Measurements from ENCODE around the gene CABLES1. TPM values are rescaled to one million over a fixed set of nuclear protein-coding genes. Genes with fewer than 3 reads are reported as not detected.
"Not testable (repeated sequence)": the region's sequence is repeated elsewhere in the genome, so short reads cannot be mapped to it uniquely, and the experiment has no call there.

CABLES1 gene
- total RNA-seq (10 to 100 TPM in 1 of 2 donors, 1 to 10 TPM in 1; 9.9 to 25.7 TPM), polyA plus RNA-seq (10 to 100 TPM; 10.4 to 12.4 TPM)
- long read RNA-seq, donor 1, full-length matches to known transcripts, result 6 of 11 reads
- long read RNA-seq, donor 1, partial matches to known transcripts, result 0 of 11 reads
- long read RNA-seq, donor 1, other reads (novel, unspliced or antisense), result 5 of 11 reads
- long read RNA-seq, donor 2, full-length matches to known transcripts, result 17 of 29 reads
- long read RNA-seq, donor 2, partial matches to known transcripts, result 1 of 29 reads
- long read RNA-seq, donor 2, other reads (novel, unspliced or antisense), result 11 of 29 reads

- Histone ChIP-seq H3K9me3 (ENCODE audit: control insufficient read depth, low read length) (no peaks in the 10 kb centered on the region), H3K4me3 (ENCODE audit: low read length in 2 of 2) (peak within 1 kb of the TSS; percentile 65 to 71), H3K4me1 (ENCODE audit: control insufficient read depth in 1 of 2, insufficient read depth in 2 of 2, low read length in 2 of 2) (peaks cover 0 to 3% of the 10 kb centered on the region in 2 donors), H3K27me3 (ENCODE audit: control insufficient read depth in 1 of 2, insufficient read depth in 2 of 2, low read length in 1 of 2) (no peaks in the 10 kb centered on the region), H3K27ac (ENCODE audit: low read depth in 1 of 2, low read length in 2 of 2) (peak within 1 kb of the TSS; percentile 38 to 71), H3K36me3 (ENCODE audit: control insufficient read depth in 1 of 2, insufficient read depth in 2 of 2, low read length in 1 of 2) (no peaks in the 10 kb centered on the region)
- DNase-seq (peak; percentile 80 to 87), ATAC-seq (ENCODE audit: low FRiP score) (peak; percentile 45)
- WGBS, 2 donors, result 7 to 9% methylated on average over 59 to 67 of the region's 67 CpGs
- intact Hi-C loops (cut with DNase I), result loop anchor here (2.0 to 5.0 kb wide), 6 partner anchors 97 to 277 kb away; no protein-coding TSS in a partner anchor
Measured at GRCh38 chr18:23134780-23135549, at the start of gene CABLES1. TSS of gene CABLES1 (plus strand) at chr18:23135485. CDS start at chr18:23135763, 278 bp downstream.

DNA sequence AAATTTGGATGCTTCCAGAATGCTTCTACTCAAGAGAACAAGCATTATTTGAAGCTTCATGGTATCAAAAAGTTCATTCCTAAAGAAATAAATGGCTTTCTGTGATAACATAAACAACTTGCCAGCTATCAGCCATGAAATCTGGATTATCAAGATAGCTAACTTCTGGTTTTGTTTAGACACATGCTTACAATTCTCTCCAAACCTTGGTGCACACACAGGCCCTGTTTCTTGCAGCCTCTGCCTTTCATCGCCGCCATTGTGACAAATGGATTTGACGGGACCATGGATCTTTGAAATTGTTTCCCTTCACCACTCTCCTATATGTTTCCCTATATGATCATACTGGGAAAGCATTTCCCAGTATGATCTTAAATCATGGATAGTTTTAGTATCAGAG lies 47.9 kb upstream of the CABLES1 start:
- DNase-seq, result no peak
- no peak overlapping the region for H3K4me3 ChIP-seq (ENCODE audit: low read length in 2 of 2)
- WGBS, 2 donors, result 65% methylated on average over 3 of the region's 3 CpGs
- no peak overlapping the region for H3K27ac ChIP-seq (ENCODE audit: low read depth in 1 of 2, low read length in 2 of 2)
- no peaks in the 10 kb centered on the region for H3K9me3 ChIP-seq (ENCODE audit: control insufficient read depth, low read length)
- H3K4me1 ChIP-seq (ENCODE audit: control insufficient read depth in 1 of 2, insufficient read depth in 2 of 2, low read length in 2 of 2), result no peaks in the 10 kb centered on the region
- no peaks in the 10 kb centered on the region for H3K27me3 ChIP-seq (ENCODE audit: control insufficient read depth in 1 of 2, insufficient read depth in 2 of 2, low read length in 1 of 2)
- no peak for ATAC-seq (ENCODE audit: low FRiP score)
- intact Hi-C loops (cut with DNase I), result no loop called here
- no peaks in the 10 kb centered on the region for H3K36me3 ChIP-seq (ENCODE audit: control insufficient read depth in 1 of 2, insufficient read depth in 2 of 2, low read length in 1 of 2)

DNA sequence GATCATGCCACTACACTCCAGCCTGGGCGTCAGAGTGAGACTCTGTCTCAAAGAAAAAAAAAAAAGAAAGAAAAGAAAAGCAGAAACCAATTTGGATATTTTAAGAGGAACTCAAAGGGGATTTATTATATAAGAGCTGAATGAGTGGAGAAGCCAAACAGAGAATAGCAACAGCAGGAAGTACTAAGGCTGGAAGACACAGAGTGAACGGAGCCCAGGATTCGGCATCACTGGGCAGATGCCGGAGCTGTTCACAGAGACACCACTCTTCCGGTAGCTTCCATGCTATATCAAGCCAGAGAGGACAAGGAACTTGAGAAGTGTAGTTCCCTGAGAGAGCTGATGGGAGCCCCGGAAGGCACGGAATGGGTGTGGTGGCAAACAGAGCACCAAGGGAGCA lies 47.0 kb upstream of the CABLES1 start:
- WGBS, 2 donors, result 84 to 86% methylated on average over 7 of the region's 7 CpGs
- no peaks in the 10 kb centered on the region for H3K36me3 ChIP-seq (ENCODE audit: control insufficient read depth in 1 of 2, insufficient read depth in 2 of 2, low read length in 1 of 2)
- H3K4me1 ChIP-seq (ENCODE audit: control insufficient read depth in 1 of 2, insufficient read depth in 2 of 2, low read length in 2 of 2), result no peaks in the 10 kb centered on the region
- intact Hi-C loops (cut with DNase I), result no loop called here
- DNase-seq, result no peak
- no peaks in the 10 kb centered on the region for H3K9me3 ChIP-seq (ENCODE audit: control insufficient read depth, low read length)
- H3K27ac ChIP-seq (ENCODE audit: low read depth in 1 of 2, low read length in 2 of 2), result no peak overlapping the region
- no peak overlapping the region for H3K4me3 ChIP-seq (ENCODE audit: low read length in 2 of 2)
- no peaks in the 10 kb centered on the region for H3K27me3 ChIP-seq (ENCODE audit: control insufficient read depth in 1 of 2, insufficient read depth in 2 of 2, low read length in 1 of 2)
- no peak for ATAC-seq (ENCODE audit: low FRiP score)

- DNase-seq; H3K27ac ChIP-seq (ENCODE audit: low read depth in 1 of 2, low read length in 2 of 2): not testable (repeated sequence)
Measured at GRCh38 chr18:23091017-23091993, 44.0 kb upstream of the CABLES1 start.

GRCh38 chr18:23092121-23092520 lies 43.2 kb upstream of the CABLES1 start:
- no peak for ATAC-seq (ENCODE audit: low FRiP score)
- Histone ChIP-seq H3K36me3 (ENCODE audit: control insufficient read depth in 1 of 2, insufficient read depth in 2 of 2, low read length in 1 of 2) (no peaks in the 10 kb centered on the region), H3K27ac (ENCODE audit: low read depth in 1 of 2, low read length in 2 of 2) (no peak overlapping the region), H3K4me3 (ENCODE audit: low read length in 2 of 2) (no peak overlapping the region), H3K4me1 (ENCODE audit: control insufficient read depth in 1 of 2, insufficient read depth in 2 of 2, low read length in 2 of 2) (no peaks in the 10 kb centered on the region), H3K27me3 (ENCODE audit: control insufficient read depth in 1 of 2, insufficient read depth in 2 of 2, low read length in 1 of 2) (no peaks in the 10 kb centered on the region), H3K9me3 (ENCODE audit: control insufficient read depth, low read length) (no peaks in the 10 kb centered on the region)
- intact Hi-C loops (cut with DNase I), result no loop called here
- no peak for DNase-seq
- WGBS, 2 donors, result 97% methylated on average over 9 of the region's 9 CpGs

More at GRCh38 chr18:23091017-23091993, 44.0 kb upstream of the CABLES1 start:
- 68 to 69% methylated on average over 8 of the region's 8 CpGs for WGBS, 2 donors
- H3K4me3 ChIP-seq (ENCODE audit: low read length in 2 of 2); H3K27me3 ChIP-seq (ENCODE audit: control insufficient read depth in 1 of 2, insufficient read depth in 2 of 2, low read length in 1 of 2); intact Hi-C loops (cut with DNase I); H3K9me3 ChIP-seq (ENCODE audit: control insufficient read depth, low read length); ATAC-seq (ENCODE audit: low FRiP score); H3K36me3 ChIP-seq (ENCODE audit: control insufficient read depth in 1 of 2, insufficient read depth in 2 of 2, low read length in 1 of 2); H3K4me1 ChIP-seq (ENCODE audit: control insufficient read depth in 1 of 2, insufficient read depth in 2 of 2, low read length in 2 of 2): not testable (repeated sequence)

GRCh38 chr18:23093130-23093529 lies 42.2 kb upstream of the CABLES1 start:
- H3K36me3 ChIP-seq (ENCODE audit: control insufficient read depth in 1 of 2, insufficient read depth in 2 of 2, low read length in 1 of 2); DNase-seq; ATAC-seq (ENCODE audit: low FRiP score); H3K4me3 ChIP-seq (ENCODE audit: low read length in 2 of 2); H3K27me3 ChIP-seq (ENCODE audit: control insufficient read depth in 1 of 2, insufficient read depth in 2 of 2, low read length in 1 of 2); H3K4me1 ChIP-seq (ENCODE audit: control insufficient read depth in 1 of 2, insufficient read depth in 2 of 2, low read length in 2 of 2); H3K27ac ChIP-seq (ENCODE audit: low read depth in 1 of 2, low read length in 2 of 2); H3K9me3 ChIP-seq (ENCODE audit: control insufficient read depth, low read length); intact Hi-C loops (cut with DNase I): not testable (repeated sequence)
- WGBS, 2 donors, result 92 to 94% methylated on average over 10 of the region's 10 CpGs

GRCh38 chr18:23093772-23094171 lies 41.5 kb upstream of the CABLES1 start:
- Histone ChIP-seq H3K27me3 (ENCODE audit: control insufficient read depth in 1 of 2, insufficient read depth in 2 of 2, low read length in 1 of 2) (no peaks in the 10 kb centered on the region), H3K9me3 (ENCODE audit: control insufficient read depth, low read length) (no peaks in the 10 kb centered on the region), H3K27ac (ENCODE audit: low read depth in 1 of 2, low read length in 2 of 2) (no peak overlapping the region), H3K36me3 (ENCODE audit: control insufficient read depth in 1 of 2, insufficient read depth in 2 of 2, low read length in 1 of 2) (no peaks in the 10 kb centered on the region), H3K4me1 (ENCODE audit: control insufficient read depth in 1 of 2, insufficient read depth in 2 of 2, low read length in 2 of 2) (no peaks in the 10 kb centered on the region), H3K4me3 (ENCODE audit: low read length in 2 of 2) (no peak overlapping the region)
- no peak for DNase-seq
- intact Hi-C loops (cut with DNase I), result no loop called here
- WGBS, 2 donors, result 92 to 94% methylated on average over 9 of the region's 9 CpGs
- ATAC-seq (ENCODE audit: low FRiP score), result no peak

GRCh38 chr18:23094411-23095190 lies 40.7 kb upstream of the CABLES1 start:
- no peaks in the 10 kb centered on the region for H3K9me3 ChIP-seq (ENCODE audit: control insufficient read depth, low read length)
- intact Hi-C loops (cut with DNase I), result no loop called here
- WGBS, 2 donors, result 24 to 37% methylated on average over 18 of the region's 18 CpGs
- DNase-seq, result no peak
- no peaks in the 10 kb centered on the region for H3K27me3 ChIP-seq (ENCODE audit: control insufficient read depth in 1 of 2, insufficient read depth in 2 of 2, low read length in 1 of 2)
- H3K27ac ChIP-seq (ENCODE audit: low read depth in 1 of 2, low read length in 2 of 2), result no peak overlapping the region
- no peak overlapping the region for H3K4me3 ChIP-seq (ENCODE audit: low read length in 2 of 2)
- H3K36me3 ChIP-seq (ENCODE audit: control insufficient read depth in 1 of 2, insufficient read depth in 2 of 2, low read length in 1 of 2), result no peaks in the 10 kb centered on the region
- H3K4me1 ChIP-seq (ENCODE audit: control insufficient read depth in 1 of 2, insufficient read depth in 2 of 2, low read length in 2 of 2), result no peaks in the 10 kb centered on the region
- ATAC-seq (ENCODE audit: low FRiP score), result no peak
